Glutamatergic neuron (in vitro differentiated cells): Measurements from ENCODE around the gene IQSEC3. TPM values are rescaled to one million over a fixed set of nuclear protein-coding genes. Genes with fewer than 3 reads are reported as not detected.

Source experiments
- DNase-seq: peaks from one replicate; pipeline ENCODE4 v3.0.0; 2022
- H3K27ac Mint-ChIP-seq: one replicate; pipeline ENCODE4 v1.8.0; 2020; ENCODE audit warnings: mild to moderate bottlenecking, mixed read lengths, inconsistent platforms; ENCODE audit not compliant: unreplicated experiment
- H3K27me3 Mint-ChIP-seq: one replicate; pipeline ENCODE4 v1.8.0; 2020; ENCODE audit warnings: mild to moderate bottlenecking, moderate library complexity, mixed read lengths, inconsistent platforms; ENCODE audit not compliant: unreplicated experiment
- H3K36me3 Mint-ChIP-seq: one replicate; pipeline ENCODE4 v1.8.0; 2020; ENCODE audit warnings: mild to moderate bottlenecking, mixed read lengths, inconsistent platforms; ENCODE audit not compliant: unreplicated experiment
- H3K4me1 Mint-ChIP-seq: one replicate; pipeline ENCODE4 v1.8.0; 2020; ENCODE audit warnings: mild to moderate bottlenecking, low read depth, mixed read lengths, inconsistent platforms; ENCODE audit not compliant: unreplicated experiment
- H3K4me3 Mint-ChIP-seq: one replicate; pipeline ENCODE4 v1.8.0; 2020; ENCODE audit warnings: mild to moderate bottlenecking, mixed read lengths, inconsistent platforms; ENCODE audit not compliant: unreplicated experiment
- H3K9me3 Mint-ChIP-seq: one replicate; pipeline ENCODE4 v1.8.0; 2020; ENCODE audit warnings: mild to moderate bottlenecking, moderate library complexity, mixed read lengths, inconsistent platforms; ENCODE audit not compliant: unreplicated experiment
- CTCF ChIP-seq: fragments of 200-600 bp; sonication (generic); IDR thresholded peaks from one replicate; pipeline ENCODE4 v1.5.0; 2021; ENCODE audit not compliant: partially characterized antibody, unreplicated experiment
- total RNA-seq: library from RNA; stranded (reverse); fragmentation: NEBNext Ultra II Directional; extraction: Animal tissue kit (Norgen Biotek cat#: 25700); gene quantifications from one replicate; pipeline ENCODE4 v1.2.1, GENCODE V29; 2021; ENCODE audit not compliant: unreplicated experiment

Gene IQSEC3
- total RNA-seq, 1 donor from 2014 or later, result 41.4 TPM

GRCh38 chr12:87856-88255 lies 21.3 kb downstream of the IQSEC3 start:
- peaks cover 12% of the 10 kb centered on the region for H3K4me1 Mint-ChIP-seq

GRCh38 chr12:89653-90052 lies 23.1 kb downstream of the IQSEC3 start:
- Mint-ChIP-seq H3K9me3 (peaks cover 13% of the 10 kb centered on the region), H3K27ac (no peak overlapping the region), H3K27me3 (peaks cover 2% of the 10 kb centered on the region), H3K4me1 (peaks cover 6% of the 10 kb centered on the region), H3K4me3 (no peak overlapping the region), H3K36me3 (peaks cover 20% of the 10 kb centered on the region)
- TF ChIP-seq CTCF, result no peak
- no peak for DNase-seq

More at GRCh38 chr12:87856-88255, 21.3 kb downstream of the IQSEC3 start:
- Mint-ChIP-seq H3K27me3 (peaks cover 3% of the 10 kb centered on the region), H3K4me3 (no peak overlapping the region), H3K27ac (no peak overlapping the region), H3K36me3 (peaks cover 14% of the 10 kb centered on the region), H3K9me3 (peaks cover 15% of the 10 kb centered on the region)
- no peak for TF ChIP-seq CTCF
- DNase-seq, result no peak

- Mint-ChIP-seq H3K4me3 (no peak overlapping the region), H3K36me3 (peaks cover 25% of the 10 kb centered on the region), H3K9me3 (peaks cover 13% of the 10 kb centered on the region), H3K4me1 (peaks cover 6% of the 10 kb centered on the region), H3K27me3 (no peaks in the 10 kb centered on the region), H3K27ac (no peak overlapping the region)
- no peak for TF ChIP-seq CTCF
- DNase-seq, result no peak
Measured at GRCh38 chr12:91213-91612, 24.6 kb downstream of the IQSEC3 start.

- no peak for DNase-seq
- Mint-ChIP-seq H3K4me3 (no peak overlapping the region), H3K27me3 (peaks cover 2% of the 10 kb centered on the region), H3K9me3 (peaks cover 12% of the 10 kb centered on the region), H3K4me1 (peaks cover 8% of the 10 kb centered on the region), H3K36me3 (peaks cover 25% of the 10 kb centered on the region), H3K27ac (no peak overlapping the region)
- no peak for TF ChIP-seq CTCF
Measured at GRCh38 chr12:93266-94005, 26.9 kb downstream of the IQSEC3 start.

- Mint-ChIP-seq H3K36me3 (peaks cover 15% of the 10 kb centered on the region), H3K9me3 (peaks cover 6% of the 10 kb centered on the region), H3K27me3 (peaks cover 2% of the 10 kb centered on the region), H3K27ac (no peak overlapping the region), H3K4me3 (no peak overlapping the region), H3K4me1 (peaks cover 23% of the 10 kb centered on the region)
- no peak for TF ChIP-seq CTCF
- DNase-seq, result no peak
Measured at GRCh38 chr12:96543-96942, 30.0 kb downstream of the IQSEC3 start.
